ENCODE measurements around the gene FGF7.

The FGF7 gene

GRCh38 chr15:49530092-49530491, 107.0 kb downstream of the FGF7 start:
- TF ChIP-seq ZBTB7A (IDR thresholded peaks at IDR 0.05; ENCODE audit: low read depth) (no peak), CEBPB (IDR thresholded peaks at IDR 0.05) (no peak), TEAD4 (IDR thresholded peaks at IDR 0.05) (no peak), YY1 (IDR thresholded peaks at IDR 0.05; ENCODE audit: low read depth) (no peak), REST (IDR thresholded peaks at IDR 0.05; ENCODE audit: low read depth) (no peak)
